Measurements from ENCODE around the gene SMIM5. TPM values are rescaled to one million over a fixed set of nuclear protein-coding genes. Genes with fewer than 3 reads are reported as not detected.

The SMIM5 gene
- total RNA-seq, 4 donors from 2014 or later = 0.22 TPM; not detected in 3

GRCh38 chr17:75680431-75680830, 47.2 kb downstream of the SMIM5 start:
- peaks cover 0 to 7% of the 10 kb centered on the region in 2 donors for H3K36me3 ChIP-seq
- no peak overlapping the region for H3K4me3 ChIP-seq
- peak overlapping the region in 3 of 4 donors; percentile 25 to 67 (median 33) for H3K27ac ChIP-seq
- in situ Hi-C loops (cut with MboI; ENCODE audit: low sequenced_read_pairs in 4 of 4) (no loop called here), intact Hi-C loops (cut with DNase I; ENCODE audit: low total_unique reads) (no loop called here)
- TF ChIP-seq POLR2A (IDR thresholded peaks at IDR 0.05) (no peak), CTCF (IDR thresholded peaks at IDR 0.05 in 4 of 5, conservative IDR thresholded peaks at IDR 0.05 in 1 of 5) (no peak)
- ATAC-seq (no peak), DNase-seq (no peak)
- H3K9me3 ChIP-seq = no peaks in the 10 kb centered on the region
- H3K27me3 ChIP-seq = no peaks in the 10 kb centered on the region
- H3K4me1 ChIP-seq = peaks cover 14 to 18% of the 10 kb centered on the region in 2 donors

- TF ChIP-seq POLR2A (IDR thresholded peaks at IDR 0.05) (no peak), CTCF (IDR thresholded peaks at IDR 0.05 in 4 of 5, conservative IDR thresholded peaks at IDR 0.05 in 1 of 5) (no peak)
- ATAC-seq (no peak), DNase-seq (no peak)
- in situ Hi-C loops (cut with MboI; ENCODE audit: low sequenced_read_pairs in 4 of 4) = no loop called here
- Histone ChIP-seq H3K27ac (no peak overlapping the region), H3K4me3 (no peak overlapping the region), H3K36me3 (peaks cover 0 to 7% of the 10 kb centered on the region in 2 donors), H3K27me3 (no peaks in the 10 kb centered on the region), H3K9me3 (no peaks in the 10 kb centered on the region), H3K4me1 (peaks cover 22 to 23% of the 10 kb centered on the region in 2 donors)
- intact Hi-C loops (cut with DNase I; ENCODE audit: low total_unique reads) = no loop called here
These were observed 48.1 kb downstream of the SMIM5 start for GRCh38 chr17:75681289-75681688.

- no peaks in the 10 kb centered on the region for H3K27me3 ChIP-seq
- no peak overlapping the region for H3K4me3 ChIP-seq
- H3K36me3 ChIP-seq = peaks cover 0 to 1% of the 10 kb centered on the region in 2 donors
- intact Hi-C loops (cut with DNase I; ENCODE audit: low total_unique reads) = no loop called here
- peaks cover 33 to 41% of the 10 kb centered on the region in 2 donors for H3K4me1 ChIP-seq
- no peak for TF ChIP-seq POLR2A (IDR thresholded peaks at IDR 0.05)
- TF ChIP-seq CTCF (IDR thresholded peaks at IDR 0.05 in 4 of 5, conservative IDR thresholded peaks at IDR 0.05 in 1 of 5) = no peak
- no peaks in the 10 kb centered on the region for H3K9me3 ChIP-seq
- no peak for ATAC-seq
- DNase-seq = no peak
- H3K27ac ChIP-seq = peak overlapping the region in 1 of 4 donors; percentile 4
- in situ Hi-C loops (cut with MboI; ENCODE audit: low sequenced_read_pairs in 4 of 4) = no loop called here
These were observed 50.3 kb downstream of the SMIM5 start for GRCh38 chr17:75683583-75683982.

- H3K27ac ChIP-seq = peak overlapping the region in 1 of 4 donors; percentile 19
- no peaks in the 10 kb centered on the region for H3K36me3 ChIP-seq
- no peaks in the 10 kb centered on the region for H3K27me3 ChIP-seq
- DNase-seq (no peak), ATAC-seq (no peak)
- TF ChIP-seq POLR2A (IDR thresholded peaks at IDR 0.05) (no peak), CTCF (IDR thresholded peaks at IDR 0.05 in 4 of 5, conservative IDR thresholded peaks at IDR 0.05 in 1 of 5) (no peak)
- H3K4me3 ChIP-seq = no peak overlapping the region
- H3K4me1 ChIP-seq = peaks cover 39 to 46% of the 10 kb centered on the region in 2 donors
- H3K9me3 ChIP-seq = no peaks in the 10 kb centered on the region
- intact Hi-C loops (cut with DNase I; ENCODE audit: low total_unique reads) (no loop called here), in situ Hi-C loops (cut with MboI; ENCODE audit: low sequenced_read_pairs in 4 of 4) (no loop called here)
These were observed 51.0 kb downstream of the SMIM5 start for GRCh38 chr17:75684249-75684648.

- H3K27ac ChIP-seq = peak overlapping the region in 3 of 4 donors; percentile 17 to 72 (median 19)
- H3K4me1 ChIP-seq = peaks cover 44 to 48% of the 10 kb centered on the region in 2 donors
- DNase-seq (no peak), ATAC-seq (no peak)
- no peaks in the 10 kb centered on the region for H3K36me3 ChIP-seq
- no peaks in the 10 kb centered on the region for H3K27me3 ChIP-seq
- in situ Hi-C loops (cut with MboI; ENCODE audit: low sequenced_read_pairs in 4 of 4) = no loop called here
- H3K4me3 ChIP-seq = no peak overlapping the region
- no peak for TF ChIP-seq POLR2A (IDR thresholded peaks at IDR 0.05)
- TF ChIP-seq CTCF (IDR thresholded peaks at IDR 0.05 in 4 of 5, conservative IDR thresholded peaks at IDR 0.05 in 1 of 5) = no peak
- no peaks in the 10 kb centered on the region for H3K9me3 ChIP-seq
- intact Hi-C loops (cut with DNase I; ENCODE audit: low total_unique reads) = no loop called here
These were observed 51.7 kb downstream of the SMIM5 start for GRCh38 chr17:75684924-75685323.

Measured in gastrocnemius medialis (tissue), 4 donors.